ENCODE results near the gene KRT27.

Gene KRT27

DNA sequence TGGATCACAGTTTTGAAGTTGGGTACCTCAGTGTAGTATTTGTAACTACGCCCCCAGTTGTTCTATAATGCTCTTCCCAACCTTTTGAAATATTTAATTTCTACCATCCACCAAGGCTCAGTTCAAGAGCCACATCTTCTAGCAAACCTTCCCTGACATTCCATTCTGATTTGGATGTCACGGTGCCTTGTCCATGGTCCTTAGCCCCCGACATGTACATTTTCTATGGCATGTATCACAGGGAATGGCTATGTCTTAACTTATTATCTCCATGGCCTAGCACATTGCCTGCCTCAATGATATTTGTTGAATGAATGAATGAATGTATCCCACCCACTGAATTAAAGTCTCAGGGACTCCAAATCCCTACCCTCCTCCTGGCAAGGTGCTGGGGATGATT is 23.8 kb upstream of the KRT27 start:
- no peak for DNase-seq

DNA sequence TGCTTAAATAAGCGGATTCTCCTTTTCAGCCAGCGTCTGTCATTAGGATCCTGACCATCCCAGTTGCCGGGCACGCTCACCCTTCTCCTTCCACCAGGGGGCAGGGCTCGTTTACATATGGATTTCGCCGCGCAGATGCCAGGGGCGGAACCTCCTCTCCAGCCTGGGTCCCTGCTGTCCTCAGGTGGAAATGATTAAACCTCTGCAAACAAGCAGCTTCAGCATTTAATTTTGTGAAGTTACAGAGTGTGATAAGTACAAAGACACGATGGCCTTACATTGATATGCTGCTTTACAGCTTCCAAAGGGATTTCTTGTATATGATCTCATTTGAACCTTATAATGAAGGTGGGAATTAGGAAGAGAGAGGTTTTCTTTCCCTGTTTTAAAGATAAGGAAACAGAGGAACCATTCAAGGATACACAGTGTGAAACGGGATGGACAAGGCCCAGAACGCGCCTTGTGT is 21.3 kb upstream of the KRT27 start:
- DNase-seq = peak; percentile 76

DNA sequence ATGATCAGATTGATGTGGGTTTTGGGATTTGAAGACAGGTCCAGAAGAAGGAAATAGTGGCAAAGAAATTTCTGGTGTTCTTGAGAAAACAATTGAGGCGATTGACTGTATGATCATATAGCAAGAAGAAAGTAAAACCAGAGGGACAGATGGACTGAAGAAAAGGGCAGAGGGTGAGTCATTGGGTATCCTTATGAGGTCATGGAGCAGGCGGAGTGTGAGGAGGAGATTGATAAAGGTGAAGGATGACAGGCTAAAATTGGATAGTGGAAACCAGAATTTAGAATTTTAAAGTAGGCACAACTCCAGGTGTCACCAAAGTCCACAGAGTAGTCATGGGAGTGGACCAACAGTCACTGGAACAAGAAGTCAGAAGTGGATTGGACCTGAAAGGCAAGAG is 18.8 kb upstream of the KRT27 start:
- no peak for DNase-seq

DNA sequence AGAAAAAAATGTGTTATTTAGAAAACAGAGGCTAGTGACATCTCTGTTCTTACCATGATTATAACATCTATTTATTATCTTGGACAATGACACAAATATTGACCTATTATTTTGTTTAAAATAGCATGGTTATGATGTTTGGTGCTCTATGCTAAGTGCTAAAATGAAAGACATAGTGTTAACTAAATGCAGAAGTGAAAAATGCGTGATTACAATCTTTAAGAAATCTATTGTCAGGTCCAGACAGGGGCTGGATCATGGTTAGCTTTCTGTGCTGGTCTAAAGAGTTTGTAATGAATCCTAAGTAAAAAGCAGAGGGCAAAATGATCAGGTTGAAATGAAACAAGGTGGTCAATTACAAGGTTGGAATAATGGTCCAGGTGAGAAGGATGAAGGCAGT is 18.0 kb upstream of the KRT27 start:
- DNase-seq = no peak

DNA sequence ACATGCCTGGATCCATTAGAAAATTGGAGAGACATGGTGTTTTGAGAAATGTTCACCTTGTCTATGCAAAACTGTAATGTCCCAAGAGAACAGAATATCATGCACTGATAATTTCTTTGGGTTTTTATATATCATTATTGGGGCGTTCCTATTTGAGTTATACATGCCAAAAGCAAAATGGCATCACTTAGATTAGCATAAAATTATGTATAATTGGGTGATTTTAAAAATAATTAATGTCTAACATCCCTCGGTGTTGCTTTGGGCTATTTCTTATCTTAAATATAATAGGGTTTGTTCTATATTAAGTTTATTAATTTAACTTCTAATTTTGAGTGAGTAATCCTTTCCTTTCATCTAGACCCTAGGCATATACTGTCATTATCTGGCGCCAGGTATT is 17.5 kb upstream of the KRT27 start, which contains the start of gene KRT28:
Gene KRT28 (minus strand): TSS at position 101 of the 400 bp plus-strand sequence. CDS start 66 bp downstream, at position 35.
- no peak for DNase-seq

DNA sequence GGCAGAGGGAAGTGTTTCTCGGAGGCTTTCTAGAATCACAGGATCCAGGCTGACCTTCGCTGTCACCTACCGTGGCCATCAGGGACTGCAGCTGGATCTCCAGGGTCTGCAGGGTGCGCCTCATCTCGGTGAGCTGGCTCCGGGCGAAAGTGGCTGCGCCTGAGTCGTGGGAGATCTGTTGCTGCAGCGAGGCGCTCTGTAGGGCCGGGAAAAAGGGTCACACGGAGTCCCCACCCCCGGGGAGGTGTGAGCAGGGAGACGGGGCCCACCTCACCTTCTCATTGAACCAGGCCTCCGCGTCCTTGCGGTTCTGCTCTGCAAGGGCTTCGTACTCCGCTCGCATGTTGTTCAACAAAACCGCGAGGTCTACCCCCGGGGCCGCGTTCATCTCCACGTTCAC is 14.5 kb upstream of the KRT27 start:
- no peak for DNase-seq

DNA sequence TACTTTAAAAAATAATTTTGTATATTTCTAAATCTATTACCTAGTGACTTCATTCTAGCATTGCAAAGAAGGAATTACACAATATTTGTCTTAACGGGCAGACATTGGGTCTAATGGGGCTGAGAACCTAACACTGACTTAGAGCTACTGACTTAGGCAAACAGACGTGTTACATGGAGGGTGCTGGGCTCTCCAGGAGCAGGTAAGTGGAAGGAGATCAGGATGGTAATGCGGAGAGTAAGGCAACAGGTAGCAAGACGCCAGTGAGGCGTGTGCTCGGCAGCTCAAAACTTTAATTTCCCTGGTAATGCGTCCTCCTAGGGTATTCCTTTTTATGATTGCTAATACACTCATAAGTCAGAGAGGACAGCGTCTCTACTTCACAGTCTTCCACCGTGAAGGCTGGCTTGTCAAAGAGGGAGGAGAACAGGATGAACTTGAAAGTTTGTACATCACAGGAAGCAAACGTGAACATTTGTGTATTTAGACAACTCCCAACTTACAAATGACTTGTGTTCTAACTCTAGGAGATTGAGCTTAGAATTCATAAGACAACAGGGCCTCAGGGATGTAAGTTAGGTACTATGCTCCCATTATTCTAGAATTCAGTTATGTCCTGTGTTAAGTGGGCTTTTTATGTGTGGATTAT is 12.8 kb upstream of the KRT27 start:
- no peak for DNase-seq

DNA sequence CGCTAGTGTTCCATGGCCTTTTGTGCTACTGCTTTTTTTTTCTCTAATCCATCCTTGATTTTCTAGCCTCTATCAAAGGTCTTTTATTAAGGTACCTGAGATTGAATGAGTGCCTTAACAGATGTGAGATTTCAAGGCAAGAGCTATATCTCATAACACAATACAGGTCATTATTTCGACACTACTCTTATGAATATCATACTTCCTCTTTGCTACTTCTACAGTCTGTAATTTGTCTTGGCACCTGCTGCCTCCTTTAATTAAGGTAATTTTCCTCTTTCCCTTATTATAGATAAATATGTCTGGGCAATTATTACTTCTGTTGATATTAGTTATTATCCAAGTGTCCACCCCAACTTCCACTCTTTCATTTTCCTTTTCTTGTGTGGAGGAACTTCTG is 12.1 kb upstream of the KRT27 start:
- DNase-seq = no peak

DNA sequence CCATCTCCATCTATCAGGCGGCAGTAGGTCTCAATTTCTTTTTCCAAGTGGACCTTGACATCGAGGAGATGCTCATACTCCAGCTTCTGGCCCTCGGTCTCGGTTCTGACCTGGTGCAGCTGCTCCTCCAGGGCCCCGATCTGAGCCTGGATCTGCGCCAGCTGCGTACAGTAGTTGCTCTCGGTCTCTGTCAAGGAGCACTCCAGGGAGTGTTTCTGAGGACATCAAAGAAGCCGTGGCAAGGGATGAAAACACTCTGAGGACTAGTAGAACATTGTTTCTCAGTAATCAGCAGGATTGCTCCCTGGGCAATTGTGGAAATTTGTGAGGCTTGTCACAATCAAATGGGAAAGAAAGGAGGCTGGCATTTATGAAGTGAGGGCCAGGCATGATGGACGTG is 11.5 kb upstream of the KRT27 start:
- no peak for DNase-seq

DNA sequence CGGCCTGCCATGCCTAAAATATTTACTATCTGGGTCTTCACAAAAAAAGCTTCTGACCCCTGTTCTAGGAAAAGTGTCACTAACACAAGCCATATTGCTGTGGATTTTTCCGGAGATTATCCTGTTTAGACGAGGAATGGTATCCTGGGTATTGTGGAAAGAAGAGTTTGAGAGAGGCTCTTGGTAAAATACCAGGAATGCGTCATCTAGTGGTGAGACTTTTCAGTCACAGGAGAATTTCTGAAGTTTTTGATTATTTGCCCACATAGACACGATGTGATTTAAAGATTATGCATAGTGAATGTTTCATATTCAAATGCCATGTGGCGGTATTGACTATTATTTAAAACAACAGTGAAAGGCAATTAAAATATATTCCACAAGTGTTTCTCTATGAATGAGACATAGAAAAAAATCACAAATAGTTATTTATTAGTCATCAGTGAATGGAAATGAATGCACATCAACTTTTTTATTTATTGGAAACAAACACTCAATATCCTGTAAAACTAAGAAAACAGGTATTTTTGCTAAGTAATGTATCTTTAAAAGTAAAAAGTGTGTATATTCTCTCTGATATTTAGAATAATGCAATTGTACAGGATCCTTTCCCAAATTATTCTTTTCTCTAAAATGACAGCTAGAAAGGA is 9.6 kb upstream of the KRT27 start:
- DNase-seq = no peak

DNA sequence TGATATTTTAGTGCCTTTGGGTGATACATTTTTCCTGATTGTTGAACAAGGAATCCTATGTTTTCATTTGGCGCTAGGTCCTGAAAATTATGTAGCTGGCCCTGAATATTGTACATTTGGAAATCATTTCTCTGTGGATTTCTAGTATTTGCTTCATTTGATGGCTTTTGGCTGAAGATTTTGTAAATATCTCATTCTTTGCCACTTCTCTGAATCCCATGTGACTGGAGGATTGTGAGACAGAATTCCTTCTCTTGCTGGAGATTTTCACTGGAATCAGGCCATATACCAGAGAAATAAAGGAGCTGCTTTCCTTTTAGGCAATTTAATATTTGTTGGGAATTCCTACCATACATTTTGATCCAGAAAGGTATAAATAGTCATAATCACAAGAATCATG is 8.8 kb upstream of the KRT27 start:
- DNase-seq = no peak

DNA sequence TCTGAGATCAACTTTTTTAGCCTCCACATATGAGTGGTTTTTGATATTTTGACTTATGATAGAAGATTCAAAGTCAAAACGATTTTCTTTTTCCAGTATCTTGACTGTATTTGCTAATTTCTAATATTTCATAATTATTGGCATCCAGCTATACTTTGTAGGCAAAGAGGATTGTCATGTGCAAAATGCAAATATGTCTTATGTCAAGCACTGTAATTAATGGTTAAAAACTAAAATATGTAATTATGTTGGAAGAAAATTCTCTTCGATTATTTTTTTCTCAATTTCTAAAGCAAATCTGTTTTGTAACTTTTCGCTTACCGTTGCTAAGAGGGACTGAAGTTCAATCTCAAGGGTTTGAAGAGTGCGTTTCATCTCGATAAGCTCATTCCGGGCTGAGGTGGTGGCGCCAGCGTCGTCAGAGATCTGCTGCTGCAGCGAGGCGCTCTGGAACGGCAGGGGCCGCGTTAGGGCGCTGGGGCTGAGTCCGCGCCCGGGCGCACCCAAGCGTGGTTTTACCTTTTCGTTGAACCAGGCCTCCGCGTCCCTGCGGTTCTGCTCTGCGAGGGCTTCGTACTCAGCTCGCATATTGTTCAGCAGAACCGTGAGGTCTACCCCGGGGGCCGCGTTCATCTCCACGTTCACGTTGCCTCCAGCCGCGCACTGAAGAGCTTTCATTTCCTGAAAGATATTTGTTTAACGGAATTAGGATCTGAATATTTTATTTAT is 3.0 kb downstream of the KRT27 start:
- peak; percentile 38 for DNase-seq

DNA sequence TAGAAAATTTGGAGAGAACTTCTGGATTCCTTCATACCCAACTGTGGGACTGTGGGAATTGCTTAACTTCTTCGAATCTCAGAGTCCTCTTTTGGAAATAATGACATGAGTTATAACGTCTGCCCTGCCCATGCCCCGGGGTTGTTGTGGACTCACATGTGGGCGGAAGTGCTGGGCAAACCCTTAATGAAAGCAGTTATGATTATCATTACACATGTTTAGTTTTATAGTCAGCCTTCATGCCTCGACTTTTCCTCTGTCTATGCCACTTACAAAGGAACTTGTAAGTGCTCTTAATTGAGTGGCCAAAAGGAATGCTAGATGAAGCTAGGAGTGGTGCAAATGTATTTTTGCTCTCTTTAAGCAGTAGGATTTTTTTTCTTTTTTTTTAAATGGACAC is 3.9 kb downstream of the KRT27 start:
- DNase-seq = no peak

DNA sequence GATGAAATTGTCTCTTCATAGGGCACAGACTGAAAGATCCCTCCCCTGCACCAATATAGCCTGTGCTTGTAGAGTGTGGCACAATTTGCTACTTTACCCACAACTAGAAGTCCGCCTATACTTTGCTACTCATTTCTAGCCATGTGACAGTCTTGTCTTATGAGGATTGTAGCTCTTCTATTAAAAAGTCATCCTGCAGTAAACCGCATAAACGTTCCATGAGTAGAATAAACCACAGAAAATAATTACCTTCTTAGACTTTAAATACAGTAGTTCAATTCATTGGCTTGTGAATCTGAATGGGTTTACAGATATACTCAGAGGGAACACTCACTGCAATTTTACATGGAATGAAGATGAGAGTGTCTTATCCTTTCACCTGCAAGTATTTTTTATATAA is 4.4 kb downstream of the KRT27 start:
- no peak for DNase-seq

DNA sequence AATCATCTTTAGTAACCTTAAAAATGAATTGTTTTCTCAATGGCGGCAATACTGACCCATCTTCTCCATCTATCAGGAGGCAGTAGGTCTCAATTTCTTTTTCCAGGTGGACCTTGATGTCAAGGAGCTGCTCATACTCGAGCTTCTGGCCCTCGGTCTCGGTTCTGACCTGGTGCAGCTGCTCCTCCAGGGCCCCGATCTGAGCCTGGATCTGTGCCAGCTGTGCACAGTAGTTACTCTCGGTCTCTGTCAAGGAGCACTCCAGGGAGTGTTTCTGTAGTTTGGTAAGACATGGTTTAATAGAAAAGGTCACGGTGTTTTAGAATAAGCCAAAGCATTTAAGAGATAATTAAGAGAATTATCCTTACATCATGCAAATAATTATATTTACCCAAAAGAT is 4.9 kb downstream of the KRT27 start:
- DNase-seq = no peak

DNA sequence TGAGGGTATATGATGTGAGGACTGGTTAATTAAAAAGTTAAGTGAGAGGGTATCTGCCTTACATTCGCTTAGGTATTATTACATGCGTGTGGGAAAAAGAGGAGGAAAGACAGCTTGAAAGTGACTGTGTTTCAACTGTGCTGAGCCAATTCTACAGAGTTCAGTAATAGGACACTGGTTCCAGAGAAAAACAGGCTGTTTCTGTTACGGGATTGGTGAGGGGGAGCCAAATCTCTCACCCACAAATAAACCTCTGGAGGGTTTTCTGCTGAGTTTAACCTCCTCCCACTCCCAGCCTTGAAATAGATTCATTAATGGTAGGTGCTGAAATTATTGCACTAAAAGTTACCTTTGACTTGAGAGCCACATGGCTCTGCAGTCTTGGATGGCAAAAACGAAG is 6.4 kb downstream of the KRT27 start:
- no peak for DNase-seq

DNA sequence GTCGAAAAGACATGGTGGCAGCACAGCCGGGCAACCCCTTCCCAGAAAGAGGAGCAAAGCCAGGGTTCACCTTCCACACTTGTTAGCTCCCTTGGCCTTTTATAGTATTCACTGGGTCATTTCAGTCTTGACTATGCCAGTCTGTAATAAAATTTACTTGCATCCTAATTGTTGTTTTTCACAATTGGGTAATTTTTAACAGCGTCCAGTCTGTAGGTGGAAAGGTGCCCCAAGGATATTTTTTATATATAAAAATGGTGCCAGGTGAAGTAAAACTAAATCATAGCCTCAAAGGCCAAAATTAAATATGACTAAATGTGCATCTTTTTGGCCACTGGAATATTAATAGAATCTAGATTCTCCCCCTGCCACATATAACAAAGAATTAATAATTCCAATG is 10.2 kb downstream of the KRT27 start, which contains the start of gene KRT26:
Gene KRT26 (minus strand): TSS at position 101 of the 400 bp plus-strand sequence. CDS start 88 bp downstream, at position 13.
- no peak for DNase-seq

DNA sequence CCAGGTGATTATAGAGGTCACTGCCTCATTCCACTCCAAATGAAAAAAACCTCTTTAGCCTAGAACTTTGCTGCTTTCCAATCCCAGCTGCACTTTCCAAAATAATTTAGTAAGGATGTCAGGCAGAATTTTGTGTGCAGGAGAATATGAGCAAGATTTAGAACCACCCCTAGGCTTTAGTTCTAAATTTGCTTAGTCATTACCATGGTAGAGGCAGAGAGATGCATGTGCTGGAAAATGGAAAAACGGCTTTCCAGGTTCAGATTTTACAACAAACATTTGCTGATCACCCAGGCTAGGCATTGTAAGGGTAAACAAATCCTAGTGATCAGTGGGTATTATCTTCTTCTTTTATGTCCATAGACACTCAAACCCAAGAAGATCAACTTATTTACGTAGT is 16.7 kb downstream of the KRT27 start:
- DNase-seq = no peak

DNA sequence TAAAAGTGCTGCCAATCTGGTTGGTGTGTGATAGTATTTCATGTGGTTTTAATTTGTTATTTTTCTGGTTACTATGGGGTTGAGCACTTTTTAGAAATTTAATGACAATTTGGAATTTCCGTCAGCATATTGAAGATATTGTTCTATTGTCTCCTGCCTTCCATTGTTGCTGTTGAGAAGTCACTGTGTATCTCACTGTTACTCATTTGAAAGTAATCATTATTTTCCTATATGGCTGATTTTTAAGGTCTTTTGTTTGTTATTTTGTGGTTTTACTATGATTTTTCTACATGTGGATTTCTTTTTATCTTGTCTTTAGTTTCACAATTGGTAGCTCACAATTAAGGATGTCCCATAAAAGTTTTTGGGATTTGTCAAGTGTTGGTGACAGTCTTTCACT is 18.6 kb downstream of the KRT27 start:
- DNase-seq = no peak

DNA sequence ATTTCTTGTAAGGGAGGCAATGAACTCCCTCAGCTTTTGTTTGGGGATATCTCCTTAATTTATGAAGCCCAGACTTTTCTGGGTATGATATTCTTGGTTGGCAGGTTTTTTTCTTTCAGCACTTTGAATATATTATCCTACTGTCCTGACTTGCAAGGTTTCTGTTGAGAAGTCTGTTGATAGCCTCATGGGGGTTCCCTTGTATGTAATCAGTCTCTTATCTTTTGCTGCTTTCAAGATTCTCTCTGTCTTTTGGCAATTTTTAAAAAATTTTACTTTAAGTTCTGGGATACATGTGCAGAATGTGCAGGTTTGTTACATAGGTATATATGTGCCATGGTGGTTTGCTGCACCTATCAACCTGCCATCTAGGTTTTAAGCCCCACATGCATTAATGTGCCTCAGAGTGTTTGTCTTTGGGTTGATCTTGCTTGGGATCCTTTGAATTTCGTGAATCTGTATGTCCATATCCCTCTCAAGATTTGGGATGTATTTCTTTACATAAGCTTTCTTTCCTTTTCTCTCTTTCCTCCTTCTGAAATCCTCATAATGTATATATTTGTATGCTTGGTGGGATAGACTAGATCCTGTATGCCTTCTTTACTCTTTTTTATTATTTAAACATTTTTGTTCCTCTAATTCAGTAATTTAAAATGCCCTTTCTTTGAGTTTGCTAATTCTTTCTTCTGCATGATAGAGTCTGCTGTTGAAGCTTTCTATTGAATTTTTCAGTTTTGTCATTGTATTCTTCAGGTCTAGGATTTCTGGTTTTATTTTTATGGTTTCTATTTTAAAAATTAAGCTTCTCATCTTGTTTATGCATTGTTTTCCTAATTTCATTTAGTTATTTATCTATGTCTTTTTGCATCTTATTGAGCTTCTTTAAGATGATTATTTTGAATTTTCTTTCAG is 22.0 kb downstream of the KRT27 start:
- no peak for DNase-seq

DNA sequence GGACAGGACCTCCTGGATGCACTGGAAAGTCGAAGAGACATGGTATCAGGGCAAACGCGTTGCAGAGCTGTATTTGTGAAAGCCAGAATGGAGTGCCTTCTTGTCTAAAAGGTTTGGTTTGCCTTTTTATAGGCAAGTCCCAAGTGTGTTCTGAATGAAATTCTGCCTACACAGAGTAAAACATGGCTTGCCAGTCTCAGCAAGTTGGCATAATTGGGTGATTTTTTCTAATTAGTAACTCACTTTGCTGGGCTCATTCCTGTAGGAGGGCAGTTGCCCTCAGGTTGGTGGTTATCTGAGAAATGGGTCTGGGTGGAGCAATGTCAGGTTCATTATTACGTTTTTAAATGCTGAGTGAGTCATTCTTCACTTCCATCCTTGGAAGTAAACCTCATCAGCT is 27.1 kb downstream of the KRT27 start, which contains the start of gene KRT25:
Gene KRT25 (minus strand): TSS at position 101 of the 400 bp plus-strand sequence. CDS start 60 bp downstream, at position 41.
- DNase-seq = no peak

DNA sequence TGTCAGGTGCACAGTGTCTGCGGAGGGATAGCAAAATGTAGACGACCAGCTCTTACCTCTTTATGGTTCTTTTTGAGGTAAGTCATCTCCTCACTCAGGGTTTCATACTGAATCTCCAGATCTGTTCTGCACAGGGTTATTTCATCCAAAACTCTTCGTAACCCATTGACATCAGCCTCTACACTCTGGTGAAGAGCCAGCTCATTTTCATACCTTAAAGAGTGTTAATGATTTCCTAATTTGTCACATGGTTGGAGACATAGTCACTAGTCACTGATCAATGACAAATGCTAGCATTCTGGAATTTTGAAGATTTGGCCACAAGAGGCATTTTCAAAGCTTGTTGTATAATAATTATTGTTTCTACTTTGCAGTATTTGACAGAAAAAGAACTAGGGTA is 28.5 kb downstream of the KRT27 start:
- no peak for DNase-seq

DNA sequence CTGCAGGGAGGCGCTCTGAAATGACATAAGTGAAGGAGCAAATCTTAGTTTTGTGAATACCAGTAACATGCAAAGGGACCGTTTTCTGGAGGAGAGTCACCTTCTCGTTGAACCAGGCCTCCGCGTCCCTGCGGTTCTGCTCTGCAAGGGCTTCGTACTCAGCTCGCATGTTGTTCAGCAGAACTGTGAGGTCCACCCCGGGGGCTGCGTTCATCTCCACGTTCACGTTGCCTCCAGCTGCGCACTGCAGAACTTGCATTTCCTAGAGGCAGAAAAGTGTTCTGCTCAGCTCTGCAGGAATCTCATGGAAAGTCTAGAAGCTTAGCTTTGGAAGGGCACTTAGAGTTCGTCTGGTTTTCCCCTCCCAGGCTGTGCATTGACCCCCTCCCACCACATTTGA is 31.3 kb downstream of the KRT27 start:
- DNase-seq = no peak
